Stimulated activated CD4-positive, alpha-beta T cell treated with anti-CD3 and anti-CD28 coated beads, TNF-alpha, amount 100 ng/mL, for 48 hours (primary cell): ENCODE data around the gene SSBP1.
"Not testable (repeated sequence)": the region's sequence is repeated elsewhere in the genome, so short reads cannot be mapped to it uniquely, and the experiment has no call there.

Source experiments
- DNase-seq, 3 donors: peaks; one replicate each; pipeline ENCODE4 v3.0.0-alpha.2; 2020; ENCODE audit warnings: low read depth in 3 of 3

Gene SSBP1

GRCh38 chr7:141737836-141738591, at the start of gene SSBP1:
SSBP1 (plus strand) TSS chr7:141738358; CDS start chr7:141739167, 809 bp downstream.
- peak; percentile 76 to 90 (median 81) for DNase-seq

- DNase-seq = not testable (repeated sequence)
Observed at GRCh38 chr7:141689072-141689825, 48.9 kb upstream of the SSBP1 start.

- no peak for DNase-seq
Observed at GRCh38 chr7:141691540-141691939, 46.6 kb upstream of the SSBP1 start.

- no peak for DNase-seq
Observed at GRCh38 chr7:141691961-141692360, 46.2 kb upstream of the SSBP1 start.

GRCh38 chr7:141693082-141693481, 45.1 kb upstream of the SSBP1 start:
- DNase-seq = no peak

GRCh38 chr7:141695803-141696289, 42.3 kb upstream of the SSBP1 start:
- DNase-seq = no peak

GRCh38 chr7:141696348-141696747, 41.8 kb upstream of the SSBP1 start:
- DNase-seq = no peak

- DNase-seq = no peak
Observed at GRCh38 chr7:141697211-141697871, 40.8 kb upstream of the SSBP1 start.

GRCh38 chr7:141698247-141699015, 39.7 kb upstream of the SSBP1 start:
- DNase-seq = no peak

- no peak for DNase-seq
Observed at GRCh38 chr7:141699860-141700259, 38.3 kb upstream of the SSBP1 start.

GRCh38 chr7:141700296-141700847, 37.8 kb upstream of the SSBP1 start:
- DNase-seq = no peak

GRCh38 chr7:141700848-141701371, 37.2 kb upstream of the SSBP1 start:
- no peak for DNase-seq

- DNase-seq = peak; percentile 27 to 50 (median 38)
Observed at GRCh38 chr7:141701489-141702046, 36.6 kb upstream of the SSBP1 start.

- peak in 2 of 3 donors; percentile 6 to 40 for DNase-seq
Observed at GRCh38 chr7:141702047-141702567, 36.1 kb upstream of the SSBP1 start, which contains the start of gene DENND11. DENND11 (minus strand) TSS chr7:141702166; CDS start chr7:141702153, 13 bp downstream.

- DNase-seq = no peak
Observed at GRCh38 chr7:141702892-141703291, 35.3 kb upstream of the SSBP1 start.

- DNase-seq = no peak
Observed at GRCh38 chr7:141704112-141704511, 34.0 kb upstream of the SSBP1 start.

GRCh38 chr7:141704741-141705140, 33.4 kb upstream of the SSBP1 start:
- DNase-seq = no peak

- no peak for DNase-seq
Observed at GRCh38 chr7:141706239-141707064, 31.7 kb upstream of the SSBP1 start.

- no peak for DNase-seq
Observed at GRCh38 chr7:141708351-141708750, 29.8 kb upstream of the SSBP1 start, which contains the start of gene WEE2. WEE2 (plus strand) TSS chr7:141708353; CDS start chr7:141708759, 406 bp downstream.
